Fibroblast of the aortic adventitia (primary cell): ENCODE data around the gene BUD13. TPM values are rescaled to one million over a fixed set of nuclear protein-coding genes. Genes with fewer than 3 reads are reported as not detected.

ENCODE experiments used
- DNase-seq: peaks from one replicate; pipeline ENCODE4 v3.0.0-alpha.2; 2010; ENCODE audit warnings: low read depth
- H3K4me3 ChIP-seq: 2 replicates; pipeline ENCODE4 v1.5.1; 2011; ENCODE audit warnings: low read depth, mild to moderate bottlenecking, control low read depth, low read length, moderate library complexity
- CTCF ChIP-seq: IDR thresholded peaks from 2 replicates; pipeline ENCODE4 v1.5.1; 2011; ENCODE audit warnings: mild to moderate bottlenecking, low read length, control low read depth, inconsistent platforms; ENCODE audit not compliant: insufficient read depth
- total RNA-seq: library from RNA; depleted of rRNA; stranded (reverse); fragments of >200 nt; gene quantifications from 2 replicates; pipeline ENCODE4 v1.2.3, GENCODE V29; 2012; ENCODE audit warnings: low replicate concordance

Gene BUD13
- total RNA-seq, 1 donor = 14.6 TPM

- no peak overlapping the region for H3K4me3 ChIP-seq
- no peak for DNase-seq
- no peak for TF ChIP-seq CTCF
Observed at GRCh38 chr11:116721988-116722387, 50.8 kb downstream of the BUD13 start.

- DNase-seq = no peak
Observed at GRCh38 chr11:116720895-116721294, 51.9 kb downstream of the BUD13 start.

GRCh38 chr11:116718955-116719501, 53.8 kb downstream of the BUD13 start:
- no peak overlapping the region for H3K4me3 ChIP-seq
- TF ChIP-seq CTCF = no peak

More at GRCh38 chr11:116720895-116721294, 51.9 kb downstream of the BUD13 start:
- H3K4me3 ChIP-seq = no peak overlapping the region
- no peak for TF ChIP-seq CTCF

GRCh38 chr11:116716621-116717020, 56.2 kb downstream of the BUD13 start:
- TF ChIP-seq CTCF = no peak
- no peak for DNase-seq
- H3K4me3 ChIP-seq = no peak overlapping the region

More at GRCh38 chr11:116718955-116719501, 53.8 kb downstream of the BUD13 start:
- DNase-seq = no peak

GRCh38 chr11:116715383-116715782, 57.4 kb downstream of the BUD13 start:
- TF ChIP-seq CTCF = no peak
- no peak for DNase-seq
- H3K4me3 ChIP-seq = no peak overlapping the region

- no peak for TF ChIP-seq CTCF
- no peak for DNase-seq
- no peak overlapping the region for H3K4me3 ChIP-seq
Observed at GRCh38 chr11:116714902-116715301, 57.9 kb downstream of the BUD13 start.

GRCh38 chr11:116712428-116712827, 60.4 kb downstream of the BUD13 start:
- no peak overlapping the region for H3K4me3 ChIP-seq
- DNase-seq = no peak
- TF ChIP-seq CTCF = no peak
